ENCODE results near the gene CHGA. TPM values are rescaled to one million over a fixed set of nuclear protein-coding genes. Genes with fewer than 3 reads are reported as not detected.
A peak's percentile ranks its signal among the peaks of the same experiment; 100 is the strongest.

Gene CHGA
- total RNA-seq, 2 experiments from 2014 or later, result not detected

DNA sequence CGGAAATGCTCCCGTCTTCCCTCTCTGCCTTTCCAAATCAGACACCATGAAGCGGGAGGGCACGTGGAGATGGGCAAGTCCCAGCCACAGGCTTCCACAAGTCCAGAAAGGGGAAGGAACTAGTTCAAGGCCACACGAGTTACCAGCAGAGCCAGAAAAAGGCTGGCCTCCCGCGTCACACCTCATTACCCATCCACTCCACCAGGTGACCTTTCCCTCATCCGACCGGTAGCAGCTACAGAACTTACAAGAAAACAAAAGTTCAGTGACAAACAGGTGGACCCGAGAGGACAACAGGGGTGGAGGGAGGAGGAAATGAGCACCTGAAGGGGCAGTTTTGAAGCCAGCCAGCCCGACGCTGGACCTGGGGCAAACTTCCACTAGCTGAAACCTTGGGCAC lies 46.9 kb downstream of the CHGA start:
- ATAC-seq (no peak), DNase-seq (no peak)
- Mint-ChIP-seq H3K27ac (no peak overlapping the region), H3K9me3 (ENCODE audit: low read depth) (peaks cover 4% of the 10 kb centered on the region), H3K36me3 (ENCODE audit: low read depth) (peaks cover 1% of the 10 kb centered on the region), H3K4me3 (no peak overlapping the region), H3K4me1 (no peaks in the 10 kb centered on the region), H3K27me3 (no peaks in the 10 kb centered on the region)
- intact Hi-C loops (cut with DNase I, micrococcal nuclease), result no loop called here
- ChIA-PET CTCF (interaction anchor here (0.6 to 1.6 kb wide), 2 partner anchors 22 to 267 kb away, joined by 3 to 6 read pairs; no protein-coding TSS in a partner anchor), POLR2A (no interaction called here)

DNA sequence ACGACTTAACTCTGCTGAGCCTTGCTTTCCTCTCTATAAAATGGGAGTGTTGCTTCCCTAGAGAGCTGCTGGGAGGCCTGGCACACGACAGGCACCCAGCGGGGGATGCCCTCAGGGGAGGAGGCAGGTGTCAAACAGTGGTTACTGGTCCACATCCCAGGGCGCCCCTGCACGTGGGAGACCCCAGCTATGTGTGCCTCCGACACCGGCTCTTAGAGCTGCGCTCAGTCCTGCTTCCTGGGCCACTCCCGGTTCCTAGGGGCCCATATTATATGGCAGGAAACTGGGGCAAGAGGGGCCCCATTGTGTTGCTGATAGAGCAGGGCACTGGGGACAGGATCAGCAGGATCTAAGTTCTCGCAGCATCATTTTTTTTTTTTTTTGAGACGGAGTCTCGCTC lies 47.3 kb downstream of the CHGA start:
- no peaks in the 10 kb centered on the region for H3K4me1 Mint-ChIP-seq
- DNase-seq, result no peak
- peaks cover 4% of the 10 kb centered on the region for H3K9me3 Mint-ChIP-seq (ENCODE audit: low read depth)
- no peaks in the 10 kb centered on the region for H3K27me3 Mint-ChIP-seq
- H3K36me3 Mint-ChIP-seq (ENCODE audit: low read depth), result peaks cover 1% of the 10 kb centered on the region
- intact Hi-C loops (cut with DNase I, micrococcal nuclease), result no loop called here
- H3K4me3 Mint-ChIP-seq, result no peak overlapping the region
- ATAC-seq, result no peak
- ChIA-PET POLR2A (no interaction called here), CTCF (interaction anchor here (0.6 kb wide), 1 partner anchor 266 kb away, joined by 3 read pairs; no protein-coding TSS in a partner anchor)
- H3K27ac Mint-ChIP-seq, result no peak overlapping the region

DNA sequence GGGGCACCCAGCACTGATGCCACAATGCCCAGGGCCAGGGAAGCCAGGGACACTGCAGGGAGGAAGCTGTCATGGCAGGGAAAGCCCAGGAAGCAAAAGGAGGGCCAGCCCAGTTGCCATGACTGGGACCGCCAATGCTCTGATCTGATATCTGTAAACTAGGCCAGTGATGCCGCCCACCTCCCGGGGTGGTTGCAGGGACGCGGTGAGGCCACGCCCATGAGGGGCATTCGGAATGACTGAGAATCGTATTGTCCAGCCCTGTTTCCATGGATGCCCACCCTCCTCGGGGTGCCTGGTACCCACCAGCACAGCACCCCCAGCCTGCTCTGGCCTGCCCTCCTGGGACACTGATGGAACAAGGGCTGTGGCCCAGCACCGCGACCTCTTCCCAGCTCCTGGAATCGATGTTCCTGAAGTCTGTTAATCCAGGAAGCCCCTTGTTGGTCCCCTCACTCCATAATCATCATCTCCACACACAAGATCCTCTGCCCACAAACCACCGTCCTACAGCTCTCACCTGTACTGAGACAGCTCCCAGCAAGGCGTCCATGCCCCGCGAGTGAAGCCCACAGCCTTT lies 48.7 kb downstream of the CHGA start:
- intact Hi-C loops (cut with DNase I, micrococcal nuclease), result no loop called here
- no peaks in the 10 kb centered on the region for H3K27me3 Mint-ChIP-seq
- H3K27ac Mint-ChIP-seq, result no peak overlapping the region
- CTCF ChIA-PET, result no interaction called here
- ATAC-seq, result no peak
- DNase-seq, result no peak
- H3K36me3 Mint-ChIP-seq (ENCODE audit: low read depth), result peaks cover 15% of the 10 kb centered on the region
- no peaks in the 10 kb centered on the region for H3K4me1 Mint-ChIP-seq
- H3K4me3 Mint-ChIP-seq, result no peak overlapping the region
- POLR2A ChIA-PET, result no interaction called here
- peaks cover 12% of the 10 kb centered on the region for H3K9me3 Mint-ChIP-seq (ENCODE audit: low read depth)

DNA sequence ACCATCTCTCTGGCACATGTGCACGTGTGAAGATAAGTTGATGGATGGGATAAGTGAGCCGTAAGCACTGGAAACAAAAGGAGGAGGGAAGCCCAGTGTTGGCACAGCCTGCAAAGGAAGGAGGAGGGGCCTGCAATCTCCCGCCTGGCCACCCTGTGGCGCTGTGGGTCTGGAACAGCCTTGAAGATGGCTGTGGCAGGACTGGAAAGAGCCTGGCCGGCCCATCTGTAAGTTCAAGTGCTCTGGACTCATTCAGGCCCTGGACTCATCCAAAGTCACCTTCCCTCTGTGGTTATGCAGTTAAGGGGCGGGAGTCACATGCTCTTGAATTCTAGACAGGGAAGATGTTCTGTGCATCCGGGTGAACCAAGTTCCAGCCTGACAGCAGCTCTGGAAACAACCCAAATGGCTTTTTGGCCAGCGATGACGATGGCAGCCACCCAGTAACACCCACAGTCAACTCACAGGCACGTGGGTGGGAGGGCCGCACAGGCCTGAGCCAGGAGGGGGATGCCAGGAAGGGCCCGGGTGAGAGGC lies 50.4 kb downstream of the CHGA start:
- no peak overlapping the region for H3K4me3 Mint-ChIP-seq
- no peak for ATAC-seq
- H3K9me3 Mint-ChIP-seq (ENCODE audit: low read depth), result peaks cover 22% of the 10 kb centered on the region
- CTCF ChIA-PET, result interaction anchor here (0.7 kb wide), 1 partner anchor 165 kb away, joined by 3 read pairs; no protein-coding TSS in a partner anchor
- POLR2A ChIA-PET, result no interaction called here
- H3K4me1 Mint-ChIP-seq, result no peaks in the 10 kb centered on the region
- H3K27ac Mint-ChIP-seq, result no peak overlapping the region
- intact Hi-C loops (cut with DNase I, micrococcal nuclease), result no loop called here
- H3K27me3 Mint-ChIP-seq, result no peaks in the 10 kb centered on the region
- peaks cover 31% of the 10 kb centered on the region for H3K36me3 Mint-ChIP-seq (ENCODE audit: low read depth)
- DNase-seq, result peak; percentile 61

- H3K4me3 Mint-ChIP-seq, result no peak overlapping the region
- ChIA-PET CTCF (interaction anchor here (0.7 kb wide), 1 partner anchor 164 kb away, joined by 3 read pairs; no protein-coding TSS in a partner anchor), POLR2A (no interaction called here)
- DNase-seq, result no peak
- H3K4me1 Mint-ChIP-seq, result no peaks in the 10 kb centered on the region
- intact Hi-C loops (cut with DNase I, micrococcal nuclease), result no loop called here
- ATAC-seq, result no peak
- peaks cover 22% of the 10 kb centered on the region for H3K9me3 Mint-ChIP-seq (ENCODE audit: low read depth)
- peaks cover 36% of the 10 kb centered on the region for H3K36me3 Mint-ChIP-seq (ENCODE audit: low read depth)
- no peak overlapping the region for H3K27ac Mint-ChIP-seq
- no peaks in the 10 kb centered on the region for H3K27me3 Mint-ChIP-seq
Observed at GRCh38 chr14:92973798-92974372, 50.9 kb downstream of the CHGA start.

DNA sequence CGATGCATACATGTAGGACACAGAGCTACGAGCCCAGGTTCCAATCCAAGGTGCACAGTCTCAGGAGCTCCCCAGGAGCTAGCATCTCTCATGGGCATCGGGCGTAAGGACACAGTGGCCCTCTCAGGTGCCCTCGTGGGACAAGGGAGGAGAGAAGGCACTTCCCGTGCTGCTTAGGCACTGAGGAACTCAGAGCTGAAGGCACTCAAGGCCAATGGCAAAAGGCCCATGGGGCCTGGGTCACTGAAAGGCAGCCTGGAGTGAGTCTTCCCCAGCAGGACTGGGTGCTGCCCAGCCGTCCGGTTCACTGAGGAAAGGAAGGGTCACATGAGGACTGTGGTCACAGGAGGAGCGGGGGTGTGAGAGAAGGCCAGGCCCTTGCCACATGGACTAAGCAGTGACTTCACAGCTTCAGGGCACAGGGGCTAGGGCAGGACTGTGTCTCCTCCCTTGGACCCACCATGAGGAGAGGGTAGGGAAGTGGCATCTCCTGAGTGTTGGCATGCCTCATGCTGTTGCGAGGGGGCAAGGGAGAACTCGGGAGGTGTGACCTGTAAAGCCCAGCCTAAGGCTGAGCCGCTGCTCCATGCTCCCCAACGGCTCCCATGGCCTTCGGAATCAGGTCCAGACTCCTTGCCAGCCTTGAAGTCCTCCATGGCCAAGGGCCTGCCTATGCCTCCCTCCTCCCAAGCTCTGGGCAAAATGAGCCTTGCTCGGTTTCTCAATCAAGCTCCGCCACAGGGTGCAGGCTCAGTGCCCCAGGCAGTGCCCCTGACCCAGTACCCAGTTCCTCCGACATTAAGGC lies 51.8 kb downstream of the CHGA start:
- no peak for ATAC-seq
- no peak for DNase-seq
- CTCF ChIA-PET, result no interaction called here
- Mint-ChIP-seq H3K4me3 (no peak overlapping the region), H3K9me3 (ENCODE audit: low read depth) (peaks cover 30% of the 10 kb centered on the region), H3K27ac (no peak overlapping the region), H3K27me3 (no peaks in the 10 kb centered on the region), H3K4me1 (no peaks in the 10 kb centered on the region), H3K36me3 (ENCODE audit: low read depth) (peaks cover 44% of the 10 kb centered on the region)
- POLR2A ChIA-PET, result no interaction called here
- intact Hi-C loops (cut with DNase I, micrococcal nuclease), result no loop called here

DNA sequence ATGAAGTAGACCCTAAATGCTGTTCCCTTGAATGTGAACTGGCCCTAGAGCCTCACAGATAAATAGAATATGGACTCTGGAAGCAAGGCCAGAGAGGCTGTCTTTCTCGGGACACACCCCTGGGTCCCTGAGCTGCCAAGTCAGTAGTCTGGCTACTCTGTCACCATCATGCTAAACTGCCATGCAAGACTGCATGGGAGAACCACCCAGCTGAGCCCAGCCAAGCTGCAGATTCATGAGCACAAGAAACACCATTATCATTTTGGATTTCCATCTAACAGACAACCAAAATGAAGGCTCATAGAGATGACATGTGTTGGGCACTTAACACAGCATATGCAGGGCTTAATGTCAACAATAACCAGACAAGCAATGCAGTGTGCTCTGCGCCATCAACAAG lies 53.3 kb downstream of the CHGA start:
- Mint-ChIP-seq H3K27ac (no peak overlapping the region), H3K9me3 (ENCODE audit: low read depth) (peaks cover 33% of the 10 kb centered on the region), H3K4me3 (no peak overlapping the region), H3K27me3 (no peaks in the 10 kb centered on the region), H3K4me1 (no peaks in the 10 kb centered on the region), H3K36me3 (ENCODE audit: low read depth) (peaks cover 50% of the 10 kb centered on the region)
- DNase-seq, result no peak
- intact Hi-C loops (cut with DNase I, micrococcal nuclease), result no loop called here
- ChIA-PET POLR2A (no interaction called here), CTCF (no interaction called here)
- no peak for ATAC-seq

DNA sequence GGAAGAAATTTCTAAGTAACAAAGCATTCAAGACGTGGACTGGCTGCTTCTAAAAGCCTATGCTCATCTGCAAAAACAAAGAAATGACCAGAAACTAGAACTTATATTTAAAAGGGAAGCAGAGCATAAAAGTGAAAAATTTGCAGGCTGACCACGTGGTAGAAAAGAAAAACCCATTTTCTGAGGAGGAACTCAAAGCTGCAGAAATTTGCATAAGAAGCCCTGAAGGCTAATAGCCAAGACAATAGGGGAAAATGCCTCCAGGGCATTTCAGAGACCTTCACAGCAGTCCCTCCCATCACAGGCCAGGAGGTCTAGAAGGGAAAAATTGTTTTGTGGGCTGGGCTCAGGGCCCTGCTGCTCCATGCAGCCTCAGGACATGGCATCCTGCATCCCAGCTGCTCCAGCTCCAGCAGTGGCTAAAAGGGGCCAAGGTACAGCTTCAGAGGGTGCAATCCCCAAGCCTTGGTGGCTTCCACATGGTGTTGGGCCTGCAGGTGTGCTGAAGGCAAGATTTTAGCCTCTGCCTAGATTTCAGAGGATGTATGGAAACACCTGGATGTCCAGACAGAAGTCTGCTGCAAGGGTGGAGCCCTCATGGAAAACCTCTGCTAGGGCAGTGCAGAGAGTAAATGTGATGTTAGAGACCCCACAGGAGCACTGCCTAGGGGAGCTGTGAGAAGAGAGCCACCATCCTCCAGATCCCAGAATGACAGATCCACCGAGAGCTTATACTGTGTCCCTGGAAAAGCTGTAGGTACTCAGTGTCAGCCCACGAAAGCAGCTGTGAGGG lies 55.5 kb downstream of the CHGA start:
- Mint-ChIP-seq H3K9me3 (ENCODE audit: low read depth) (peaks cover 39% of the 10 kb centered on the region), H3K4me1 (no peaks in the 10 kb centered on the region), H3K27me3 (no peaks in the 10 kb centered on the region), H3K27ac (no peak overlapping the region), H3K36me3 (ENCODE audit: low read depth) (peaks cover 61% of the 10 kb centered on the region), H3K4me3 (no peak overlapping the region)
- no peak for DNase-seq
- intact Hi-C loops (cut with DNase I, micrococcal nuclease), result no loop called here
- ChIA-PET CTCF (no interaction called here), POLR2A (no interaction called here)
- ATAC-seq, result no peak

GRCh38 chr14:92980866-92981265 lies 57.9 kb downstream of the CHGA start:
- H3K27me3 Mint-ChIP-seq, result no peaks in the 10 kb centered on the region
- CTCF ChIA-PET, result no interaction called here
- no peak for ATAC-seq

DNA sequence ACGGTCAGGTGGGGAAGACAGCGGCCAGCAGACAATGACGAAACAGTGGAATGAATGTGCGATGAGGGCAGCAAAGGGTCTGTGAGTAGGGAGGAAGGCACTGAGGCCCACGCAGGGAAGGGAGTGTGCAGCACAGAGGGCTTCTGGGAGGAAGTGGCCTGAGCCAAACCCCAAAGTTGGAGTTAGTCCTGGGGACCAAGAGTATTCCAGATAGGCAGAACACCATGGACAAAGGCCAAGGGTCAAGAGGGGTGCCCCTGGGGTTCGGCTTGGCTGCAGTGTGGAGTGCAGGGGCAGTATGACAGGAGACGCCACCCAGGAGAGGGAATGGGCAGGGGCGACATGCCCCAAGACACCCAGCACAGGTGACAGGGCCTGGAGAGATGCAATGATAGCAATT lies 58.8 kb downstream of the CHGA start:
- CTCF ChIA-PET, result interaction anchor here (0.7 kb wide), 1 partner anchor 689 kb away, joined by 3 read pairs; no protein-coding TSS in a partner anchor
- intact Hi-C loops (cut with DNase I, micrococcal nuclease), result no loop called here
- Mint-ChIP-seq H3K4me3 (no peak overlapping the region), H3K27ac (no peak overlapping the region), H3K36me3 (ENCODE audit: low read depth) (peaks cover 50% of the 10 kb centered on the region), H3K4me1 (no peaks in the 10 kb centered on the region), H3K27me3 (no peaks in the 10 kb centered on the region), H3K9me3 (ENCODE audit: low read depth) (peaks cover 30% of the 10 kb centered on the region)
- no peak for DNase-seq
- ATAC-seq, result no peak
- POLR2A ChIA-PET, result no interaction called here

More at GRCh38 chr14:92980866-92981265, 57.9 kb downstream of the CHGA start:
- intact Hi-C loops (cut with DNase I, micrococcal nuclease), result no loop called here
- no peaks in the 10 kb centered on the region for H3K4me1 Mint-ChIP-seq
- DNase-seq, result no peak
- no peak overlapping the region for H3K4me3 Mint-ChIP-seq
- H3K36me3 Mint-ChIP-seq (ENCODE audit: low read depth), result peaks cover 58% of the 10 kb centered on the region
- POLR2A ChIA-PET, result no interaction called here
- no peak overlapping the region for H3K27ac Mint-ChIP-seq
- peaks cover 37% of the 10 kb centered on the region for H3K9me3 Mint-ChIP-seq (ENCODE audit: low read depth)

- Mint-ChIP-seq H3K27me3 (no peaks in the 10 kb centered on the region), H3K27ac (no peak overlapping the region), H3K36me3 (ENCODE audit: low read depth) (peaks cover 38% of the 10 kb centered on the region), H3K4me3 (no peak overlapping the region), H3K9me3 (ENCODE audit: low read depth) (peaks cover 21% of the 10 kb centered on the region), H3K4me1 (no peaks in the 10 kb centered on the region)
- POLR2A ChIA-PET, result interaction anchor here (0.6 kb wide), 1 partner anchor 864 kb away, joined by 7 read pairs; no protein-coding TSS in a partner anchor
- ATAC-seq, result no peak
- intact Hi-C loops (cut with DNase I, micrococcal nuclease), result no loop called here
- DNase-seq, result no peak
- CTCF ChIA-PET, result no interaction called here
Observed at GRCh38 chr14:92982956-92983355, 60.0 kb downstream of the CHGA start.
